ENCODE measurements around the gene SLC9C1.
A peak's percentile ranks its signal among the peaks of the same experiment; 100 is the strongest.
"Not testable (repeated sequence)": the region's sequence is repeated elsewhere in the genome, so short reads cannot be mapped to it uniquely, and the experiment has no call there.

The SLC9C1 gene

GRCh38 chr3:112187300-112187699 is 106.7 kb downstream of the SLC9C1 start:
- DNase-seq (ENCODE audit: low read depth): no peak

- DNase-seq (ENCODE audit: low read depth): not testable (repeated sequence)
Observed at GRCh38 chr3:112185423-112186035, 108.5 kb downstream of the SLC9C1 start.

GRCh38 chr3:112175646-112176045 is 118.4 kb downstream of the SLC9C1 start:
- DNase-seq (ENCODE audit: low read depth): no peak

- DNase-seq (ENCODE audit: low read depth): no peak
Observed at GRCh38 chr3:112175037-112175436, 119.0 kb downstream of the SLC9C1 start.

GRCh38 chr3:112171144-112171543 is 122.9 kb downstream of the SLC9C1 start:
- no peak for DNase-seq (ENCODE audit: low read depth)

- DNase-seq (ENCODE audit: low read depth): no peak
Observed at GRCh38 chr3:112170046-112170445, 124.0 kb downstream of the SLC9C1 start.

GRCh38 chr3:112167758-112168157 is 126.3 kb downstream of the SLC9C1 start:
- DNase-seq (ENCODE audit: low read depth): no peak

GRCh38 chr3:112149136-112149535 is 144.9 kb downstream of the SLC9C1 start:
- no peak for DNase-seq (ENCODE audit: low read depth)

GRCh38 chr3:112143689-112144088 is 150.3 kb downstream of the SLC9C1 start:
- no peak for DNase-seq (ENCODE audit: low read depth)

GRCh38 chr3:112143251-112143650 is 150.8 kb downstream of the SLC9C1 start:
- peak; percentile 16 for DNase-seq (ENCODE audit: low read depth)

- DNase-seq (ENCODE audit: low read depth): no peak
Observed at GRCh38 chr3:112141293-112141692, 152.7 kb downstream of the SLC9C1 start.

- DNase-seq (ENCODE audit: low read depth): no peak
Observed at GRCh38 chr3:112140584-112140983, 153.4 kb downstream of the SLC9C1 start.

GRCh38 chr3:112138219-112138969 is 155.6 kb downstream of the SLC9C1 start:
- DNase-seq (ENCODE audit: low read depth): no peak

- DNase-seq (ENCODE audit: low read depth): no peak
Observed at GRCh38 chr3:112137781-112138180, 156.2 kb downstream of the SLC9C1 start.

GRCh38 chr3:112136959-112137693 is 156.9 kb downstream of the SLC9C1 start:
- DNase-seq (ENCODE audit: low read depth): peak; percentile 49

GRCh38 chr3:112136046-112136445 is 158.0 kb downstream of the SLC9C1 start:
- no peak for DNase-seq (ENCODE audit: low read depth)

GRCh38 chr3:112134335-112135124 is 159.5 kb downstream of the SLC9C1 start:
- DNase-seq (ENCODE audit: low read depth): no peak

- DNase-seq (ENCODE audit: low read depth): no peak
Observed at GRCh38 chr3:112133626-112134334, 160.2 kb downstream of the SLC9C1 start.

GRCh38 chr3:112132975-112133448 is 161.0 kb downstream of the SLC9C1 start, which contains the start of gene GCSAM:
GCSAM (minus strand) TSS chr3:112133248; CDS start chr3:112133120, 128 bp downstream.
- DNase-seq (ENCODE audit: low read depth): no peak

- no peak for DNase-seq (ENCODE audit: low read depth)
Observed at GRCh38 chr3:112132554-112132953, 161.5 kb downstream of the SLC9C1 start.

- DNase-seq (ENCODE audit: low read depth): no peak
Observed at GRCh38 chr3:112132088-112132487, 161.9 kb downstream of the SLC9C1 start.

Data from ELR (cell line).